ENCODE data around the gene ANKK1. TPM values are rescaled to one million over a fixed set of nuclear protein-coding genes. Genes with fewer than 3 reads are reported as not detected.

The ANKK1 gene
- total and polyA plus RNA-seq, 4 donors: 0.16 to 0.57 (median 0.26) TPM; not detected in 1

GRCh38 chr11:113448316-113448677 lies 60.7 kb downstream of the ANKK1 start:
- Histone ChIP-seq H3K4me1 (ENCODE audit: control insufficient read depth in 1 of 2, insufficient read depth in 2 of 2, low read length in 2 of 2) (no peaks in the 10 kb centered on the region), H3K4me3 (ENCODE audit: low read length in 2 of 2) (no peak overlapping the region), H3K36me3 (ENCODE audit: control insufficient read depth in 1 of 2, insufficient read depth in 2 of 2, low read length in 1 of 2) (no peaks in the 10 kb centered on the region), H3K9me3 (ENCODE audit: control insufficient read depth, low read length) (no peaks in the 10 kb centered on the region), H3K27ac (ENCODE audit: low read depth in 1 of 2, low read length in 2 of 2) (no peak overlapping the region), H3K27me3 (ENCODE audit: control insufficient read depth in 1 of 2, insufficient read depth in 2 of 2, low read length in 1 of 2) (no peaks in the 10 kb centered on the region)
- intact Hi-C loops (cut with DNase I): no loop called here
- no peak for DNase-seq
- ATAC-seq (ENCODE audit: low FRiP score): no peak
- WGBS, 2 donors: 31 to 39% methylated on average over 5 of the region's 5 CpGs

GRCh38 chr11:113449743-113450142 lies 62.2 kb downstream of the ANKK1 start:
- no peaks in the 10 kb centered on the region for H3K4me1 ChIP-seq (ENCODE audit: control insufficient read depth in 1 of 2, insufficient read depth in 2 of 2, low read length in 2 of 2)
- DNase-seq (no peak), ATAC-seq (ENCODE audit: low FRiP score) (no peak)
- intact Hi-C loops (cut with DNase I): no loop called here
- no peaks in the 10 kb centered on the region for H3K36me3 ChIP-seq (ENCODE audit: control insufficient read depth in 1 of 2, insufficient read depth in 2 of 2, low read length in 1 of 2)
- no peaks in the 10 kb centered on the region for H3K9me3 ChIP-seq (ENCODE audit: control insufficient read depth, low read length)
- H3K27me3 ChIP-seq (ENCODE audit: control insufficient read depth in 1 of 2, insufficient read depth in 2 of 2, low read length in 1 of 2): no peaks in the 10 kb centered on the region
- WGBS, 2 donors: 73 to 76% methylated on average over 6 of the region's 6 CpGs
- H3K27ac ChIP-seq (ENCODE audit: low read depth in 1 of 2, low read length in 2 of 2): no peak overlapping the region
- no peak overlapping the region for H3K4me3 ChIP-seq (ENCODE audit: low read length in 2 of 2)

Small RNA genes lying within 50 kb of the gene (microRNA-seq; reads per million reads assigned to microRNA genes)
- 0 reads per million in 2 donors for gene MIR4301

Other genes with a start within 250 kb of the ANKK1 start
- 10 to 100 TPM in 1 of 2 donors, 1 to 10 TPM in 1; 8.9 to 24.7 TPM for gene TTC12, start 73.2 kb upstream of the ANKK1 start, total RNA-seq
- gene TTC12, start 73.2 kb upstream of the ANKK1 start, polyA plus RNA-seq: 10 to 100 TPM in 1 of 2 donors, 1 to 10 TPM in 1; 7.3 to 11.6 TPM
- under 1 TPM; 0.48 to 0.58 TPM for gene DRD2, start 87.6 kb downstream of the ANKK1 start, total RNA-seq
- 1 to 10 TPM in 1 of 2 donors, under 1 TPM in 1; 0.63 to 1.3 TPM for gene DRD2, start 87.6 kb downstream of the ANKK1 start, polyA plus RNA-seq

All from aorta (tissue), 5 donors.